ENCODE measurements around the gene MAN1C1. TPM values are rescaled to one million over a fixed set of nuclear protein-coding genes. Genes with fewer than 3 reads are reported as not detected.

MAN1C1 gene
- total and polyA plus RNA-seq, 8 donors, result 4.3 to 33.9 (median 6.1) TPM

DNA sequence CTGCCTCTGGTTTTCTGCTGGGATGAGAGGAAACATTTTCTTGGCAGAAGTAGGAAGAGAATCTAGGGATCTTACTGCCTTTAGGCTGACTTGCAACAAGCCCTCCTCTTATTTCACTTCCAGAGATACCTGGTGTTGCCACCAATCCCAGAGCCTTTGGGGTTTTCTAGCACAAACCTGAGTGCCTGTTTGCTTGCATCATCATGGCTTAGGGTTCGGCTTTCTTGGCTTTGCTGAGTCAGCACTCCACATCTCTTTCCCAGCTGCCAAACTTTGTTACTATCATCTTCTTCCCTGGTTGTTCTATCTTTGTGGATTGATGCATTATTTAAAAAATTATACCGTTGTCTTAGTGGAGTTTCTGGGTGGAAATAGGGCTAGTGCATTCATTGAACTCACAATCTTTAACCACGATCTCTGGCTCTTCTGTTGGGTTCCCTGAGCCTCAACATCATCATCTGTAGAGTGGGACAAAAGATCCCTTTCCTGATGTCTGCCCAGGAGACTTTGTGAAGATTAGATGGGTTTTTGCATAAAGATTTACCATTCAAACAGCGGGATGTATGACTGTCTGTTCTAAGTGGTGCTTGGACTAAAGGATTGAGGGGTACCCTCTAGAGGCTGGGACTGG, 106.8 kb downstream of the MAN1C1 start:
- intact Hi-C loops (cut with DNase I; ENCODE audit: low total_unique reads), result no loop called here
- Histone ChIP-seq H3K36me3 (no peaks in the 10 kb centered on the region), H3K9me3 (no peaks in the 10 kb centered on the region), H3K27me3 (no peaks in the 10 kb centered on the region), H3K4me1 (peaks cover 13 to 24% (median 19%) of the 10 kb centered on the region in 4 donors), H3K27ac (no peak overlapping the region), H3K4me3 (no peak overlapping the region)
- TF ChIP-seq EP300 (IDR thresholded peaks at IDR 0.05) (no peak), POLR2A (IDR thresholded peaks at IDR 0.05) (no peak), CTCF (IDR thresholded peaks at IDR 0.05) (no peak), POLR2AphosphoS5 (IDR thresholded peaks at IDR 0.05) (no peak)
- DNase-seq, result no peak
- 82 to 87% (median 85%) methylated on average over 4 of the region's 4 CpGs for WGBS, 5 donors

DNA sequence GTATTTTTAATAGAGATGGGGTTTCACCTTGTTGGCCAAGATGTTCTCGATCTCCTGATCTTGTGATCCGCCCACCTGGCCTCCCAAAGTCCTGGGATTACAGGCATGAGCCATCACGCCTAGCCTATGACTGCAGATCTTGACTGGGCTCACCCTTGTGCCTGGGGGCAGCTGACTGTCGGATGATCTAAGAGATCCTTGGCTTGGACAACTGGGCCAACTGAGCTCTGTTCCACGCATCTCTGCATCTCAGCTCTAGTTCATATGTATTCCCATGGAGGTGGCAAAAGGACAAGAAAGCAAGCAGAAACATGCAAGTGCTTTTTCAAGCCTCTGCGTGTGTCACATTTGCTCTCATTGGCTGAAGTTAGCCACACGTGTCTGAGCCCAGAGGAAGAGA, 107.6 kb downstream of the MAN1C1 start:
- Histone ChIP-seq H3K27ac (no peak overlapping the region), H3K4me3 (no peak overlapping the region), H3K9me3 (no peaks in the 10 kb centered on the region), H3K4me1 (peaks cover 16 to 30% (median 23%) of the 10 kb centered on the region in 4 donors), H3K27me3 (no peaks in the 10 kb centered on the region), H3K36me3 (no peaks in the 10 kb centered on the region)
- DNase-seq, result no peak
- WGBS, 5 donors, result 84 to 94% (median 91%) methylated on average over 7 of the region's 7 CpGs
- intact Hi-C loops (cut with DNase I; ENCODE audit: low total_unique reads), result no loop called here
- no peak for TF ChIP-seq CTCF (IDR thresholded peaks at IDR 0.05)
- TF ChIP-seq POLR2AphosphoS5 (IDR thresholded peaks at IDR 0.05), result no peak
- no peak for TF ChIP-seq EP300 (IDR thresholded peaks at IDR 0.05)
- no peak for TF ChIP-seq POLR2A (IDR thresholded peaks at IDR 0.05)

- no peak for DNase-seq
- Histone ChIP-seq H3K27me3 (no peaks in the 10 kb centered on the region), H3K36me3 (no peaks in the 10 kb centered on the region), H3K4me3 (no peak overlapping the region), H3K9me3 (no peaks in the 10 kb centered on the region), H3K27ac (no peak overlapping the region), H3K4me1 (peaks cover 19 to 35% (median 26%) of the 10 kb centered on the region in 4 donors)
- WGBS, 5 donors, result 88 to 100% (median 98%) methylated on average over 2 of the region's 2 CpGs
- intact Hi-C loops (cut with DNase I; ENCODE audit: low total_unique reads), result no loop called here
- TF ChIP-seq CTCF (IDR thresholded peaks at IDR 0.05) (no peak), POLR2AphosphoS5 (IDR thresholded peaks at IDR 0.05) (no peak), EP300 (IDR thresholded peaks at IDR 0.05) (no peak), POLR2A (IDR thresholded peaks at IDR 0.05) (no peak)
Measured at GRCh38 chr1:25724966-25725365, 108.4 kb downstream of the MAN1C1 start.

- H3K4me1 ChIP-seq, result peaks cover 21 to 40% (median 30%) of the 10 kb centered on the region in 4 donors
- TF ChIP-seq POLR2AphosphoS5 (IDR thresholded peaks at IDR 0.05) (no peak), CTCF (IDR thresholded peaks at IDR 0.05) (no peak), POLR2A (IDR thresholded peaks at IDR 0.05) (no peak), EP300 (IDR thresholded peaks at IDR 0.05) (no peak)
- no peaks in the 10 kb centered on the region for H3K27me3 ChIP-seq
- intact Hi-C loops (cut with DNase I; ENCODE audit: low total_unique reads), result no loop called here
- no peak overlapping the region for H3K4me3 ChIP-seq
- no peak for DNase-seq
- no peaks in the 10 kb centered on the region for H3K9me3 ChIP-seq
- WGBS, 5 donors, result 90 to 97% (median 94%) methylated on average over 8 of the region's 8 CpGs
- no peak overlapping the region for H3K27ac ChIP-seq
- H3K36me3 ChIP-seq, result no peaks in the 10 kb centered on the region
Measured at GRCh38 chr1:25725482-25725881, 108.9 kb downstream of the MAN1C1 start.
